HUES6 (cell line): Measurements from ENCODE around the gene DNASE1L2.
"Not testable (repeated sequence)": the region's sequence is repeated elsewhere in the genome, so short reads cannot be mapped to it uniquely, and the experiment has no call there.

Source experiments
- H3K27ac ChIP-seq: 2 replicates; pipeline ENCODE4 v1.7.0; 2013; ENCODE audit warnings: low read depth, mild to moderate bottlenecking, low read length, inconsistent platforms
- H3K27me3 ChIP-seq: 2 replicates; pipeline ENCODE4 v1.6.1; 2013; ENCODE audit warnings: low read length; ENCODE audit not compliant: control insufficient read depth, insufficient read depth
- H3K36me3 ChIP-seq: 2 replicates; pipeline ENCODE4 v1.6.1; 2013; ENCODE audit warnings: low read length; ENCODE audit not compliant: control insufficient read depth, insufficient read depth
- H3K4me1 ChIP-seq: 2 replicates; pipeline ENCODE4 v1.6.1; 2013; ENCODE audit warnings: low read length; ENCODE audit not compliant: control insufficient read depth, insufficient read depth
- H3K4me3 ChIP-seq: 2 replicates; pipeline ENCODE4 v1.5.1; 2013; ENCODE audit warnings: low read depth, low read length
- H3K9ac ChIP-seq: one replicate; pipeline ENCODE4 v1.6.1; 2013; ENCODE audit warnings: mild to moderate bottlenecking, low read length
- H3K9me3 ChIP-seq: 2 replicates; pipeline ENCODE4 v1.6.1; 2013; ENCODE audit warnings: low read depth, low read length; ENCODE audit not compliant: control insufficient read depth, insufficient read depth

DNASE1L2 gene

GRCh38 chr16:2244301-2244700, 8.1 kb downstream of the DNASE1L2 start:
- H3K36me3 ChIP-seq = peaks cover 59% of the 10 kb centered on the region
- H3K9ac ChIP-seq = no peak overlapping the region
- no peaks in the 10 kb centered on the region for H3K9me3 ChIP-seq
- H3K27ac ChIP-seq = no peak overlapping the region
- no peaks in the 10 kb centered on the region for H3K4me1 ChIP-seq
- H3K27me3 ChIP-seq = no peaks in the 10 kb centered on the region
- H3K4me3 ChIP-seq = no peak overlapping the region

GRCh38 chr16:2244926-2245795, 8.9 kb downstream of the DNASE1L2 start:
- Histone ChIP-seq H3K27me3 (no peaks in the 10 kb centered on the region), H3K36me3 (peaks cover 59% of the 10 kb centered on the region), H3K4me3 (no peak overlapping the region), H3K9ac (no peak overlapping the region), H3K27ac (no peak overlapping the region), H3K9me3 (no peaks in the 10 kb centered on the region), H3K4me1 (no peaks in the 10 kb centered on the region)

- no peak overlapping the region for H3K27ac ChIP-seq
- H3K9me3 ChIP-seq = no peaks in the 10 kb centered on the region
- no peak overlapping the region for H3K9ac ChIP-seq
- no peak overlapping the region for H3K4me3 ChIP-seq
- peaks cover 59% of the 10 kb centered on the region for H3K36me3 ChIP-seq
- H3K27me3 ChIP-seq = no peaks in the 10 kb centered on the region
- no peaks in the 10 kb centered on the region for H3K4me1 ChIP-seq
These were observed 10.1 kb downstream of the DNASE1L2 start for GRCh38 chr16:2246301-2246885.

GRCh38 chr16:2250652-2251295, 14.5 kb downstream of the DNASE1L2 start:
- Histone ChIP-seq H3K9me3 (no peaks in the 10 kb centered on the region), H3K36me3 (peaks cover 57% of the 10 kb centered on the region), H3K4me3 (peak overlapping the region; percentile 74), H3K9ac (peak overlapping the region; percentile 67), H3K27me3 (no peaks in the 10 kb centered on the region), H3K4me1 (peaks cover 10% of the 10 kb centered on the region; the same call in 1 of the 2 replicates), H3K27ac (peak overlapping the region; percentile 64; the same call in 1 of the 2 replicates)

GRCh38 chr16:2251296-2252111, 15.3 kb downstream of the DNASE1L2 start, which contains the start of gene ECI1:
Gene ECI1, minus strand, starts transcription at chr16:2251587. Its CDS starts 21 bp downstream, at chr16:2251566.
- H3K4me3 ChIP-seq = peak within 1 kb of the TSS; percentile 74
- H3K9me3 ChIP-seq = no peaks in the 10 kb centered on the region
- H3K27ac ChIP-seq = peak within 1 kb of the TSS; percentile 75
- peaks cover 10% of the 10 kb centered on the region; the same call in 1 of the 2 replicates for H3K4me1 ChIP-seq
- H3K9ac ChIP-seq = peak within 1 kb of the TSS; percentile 67
- H3K27me3 ChIP-seq = no peaks in the 10 kb centered on the region
- H3K36me3 ChIP-seq = peaks cover 57% of the 10 kb centered on the region

GRCh38 chr16:2252806-2253148, 16.5 kb downstream of the DNASE1L2 start:
- Histone ChIP-seq H3K4me1 (peaks cover 10% of the 10 kb centered on the region; the same call in 1 of the 2 replicates), H3K4me3 (no peak overlapping the region), H3K9me3 (no peaks in the 10 kb centered on the region), H3K9ac (no peak overlapping the region), H3K27me3 (no peaks in the 10 kb centered on the region), H3K36me3 (peaks cover 66% of the 10 kb centered on the region), H3K27ac (no peak overlapping the region)

GRCh38 chr16:2253293-2253692, 17.0 kb downstream of the DNASE1L2 start:
- Histone ChIP-seq H3K9ac (no peak overlapping the region), H3K36me3 (peaks cover 71% of the 10 kb centered on the region), H3K9me3 (no peaks in the 10 kb centered on the region), H3K4me1 (peaks cover 10% of the 10 kb centered on the region; the same call in 1 of the 2 replicates), H3K27me3 (no peaks in the 10 kb centered on the region), H3K4me3 (no peak overlapping the region), H3K27ac (no peak overlapping the region)

- H3K27me3 ChIP-seq = no peaks in the 10 kb centered on the region
- H3K9me3 ChIP-seq = no peaks in the 10 kb centered on the region
- no peak overlapping the region for H3K4me3 ChIP-seq
- peaks cover 95% of the 10 kb centered on the region for H3K36me3 ChIP-seq
- H3K4me1 ChIP-seq = peaks cover 10% of the 10 kb centered on the region; the same call in 1 of the 2 replicates
- H3K27ac ChIP-seq = no peak overlapping the region
- H3K9ac ChIP-seq = no peak overlapping the region
These were observed 20.4 kb downstream of the DNASE1L2 start for GRCh38 chr16:2256531-2257140.

GRCh38 chr16:2257726-2258125, 21.5 kb downstream of the DNASE1L2 start:
- H3K27ac ChIP-seq = no peak overlapping the region
- peaks cover 98% of the 10 kb centered on the region for H3K36me3 ChIP-seq
- no peak overlapping the region for H3K4me3 ChIP-seq

GRCh38 chr16:2258530-2258929, 22.3 kb downstream of the DNASE1L2 start:
- not testable (repeated sequence) for H3K27me3 ChIP-seq, H3K4me3 ChIP-seq, H3K27ac ChIP-seq, H3K9ac ChIP-seq, H3K9me3 ChIP-seq, H3K4me1 ChIP-seq
- H3K36me3 ChIP-seq = peaks cover 98% of the 10 kb centered on the region

More at GRCh38 chr16:2257726-2258125, 21.5 kb downstream of the DNASE1L2 start:
- Histone ChIP-seq H3K4me1 (0 out of 2 replicates have a peak, but pooled peaks cover 1% of the 10 kb centered on the region), H3K9ac (no peak overlapping the region), H3K27me3 (no peaks in the 10 kb centered on the region), H3K9me3 (no peaks in the 10 kb centered on the region)
